ENCODE results near the gene HID1. TPM values are rescaled to one million over a fixed set of nuclear protein-coding genes. Genes with fewer than 3 reads are reported as not detected.
A peak's percentile ranks its signal among the peaks of the same experiment; 100 is the strongest.

Gene HID1
- total RNA-seq, 1 donor from 2014 or later, result 11.8 TPM

GRCh38 chr17:74921769-74922168 lies 50.8 kb downstream of the HID1 start:
- no peak overlapping the region for H3K27ac Mint-ChIP-seq (ENCODE audit: unreplicated experiment)
- H3K9me3 Mint-ChIP-seq, result no peaks in the 10 kb centered on the region
- no peak for DNase-seq (ENCODE audit: low read depth, low spot score)
- TF ChIP-seq CTCF (conservative IDR thresholded peaks at IDR 0.05), result no peak
- no peaks in the 10 kb centered on the region for H3K36me3 Mint-ChIP-seq (ENCODE audit: low read depth)
- H3K27me3 Mint-ChIP-seq (ENCODE audit: low read depth), result peaks cover 63% of the 10 kb centered on the region
- H3K4me3 Mint-ChIP-seq, result no peak overlapping the region
- no peaks in the 10 kb centered on the region for H3K4me1 Mint-ChIP-seq

- Mint-ChIP-seq H3K36me3 (ENCODE audit: low read depth) (no peaks in the 10 kb centered on the region), H3K4me1 (no peaks in the 10 kb centered on the region), H3K27ac (ENCODE audit: unreplicated experiment) (no peak overlapping the region), H3K4me3 (no peak overlapping the region), H3K27me3 (ENCODE audit: low read depth) (peaks cover 57% of the 10 kb centered on the region), H3K9me3 (no peaks in the 10 kb centered on the region)
- DNase-seq (ENCODE audit: low read depth, low spot score), result no peak
- no peak for TF ChIP-seq CTCF (conservative IDR thresholded peaks at IDR 0.05)
These were observed 51.4 kb downstream of the HID1 start for GRCh38 chr17:74921026-74921681.

- H3K36me3 Mint-ChIP-seq (ENCODE audit: low read depth), result no peaks in the 10 kb centered on the region
- H3K9me3 Mint-ChIP-seq, result no peaks in the 10 kb centered on the region
- H3K4me3 Mint-ChIP-seq, result no peak overlapping the region
- peaks cover 52% of the 10 kb centered on the region for H3K27me3 Mint-ChIP-seq (ENCODE audit: low read depth)
- no peaks in the 10 kb centered on the region for H3K4me1 Mint-ChIP-seq
- TF ChIP-seq CTCF (conservative IDR thresholded peaks at IDR 0.05), result no peak
- H3K27ac Mint-ChIP-seq (ENCODE audit: unreplicated experiment), result no peak overlapping the region
- DNase-seq (ENCODE audit: low read depth, low spot score), result no peak
These were observed 51.9 kb downstream of the HID1 start for GRCh38 chr17:74920642-74921025.

GRCh38 chr17:74920306-74920620 lies 52.3 kb downstream of the HID1 start:
- H3K27ac Mint-ChIP-seq (ENCODE audit: unreplicated experiment), result no peak overlapping the region
- H3K9me3 Mint-ChIP-seq, result no peaks in the 10 kb centered on the region

GRCh38 chr17:74919440-74920305 lies 52.9 kb downstream of the HID1 start:
- no peak for DNase-seq (ENCODE audit: low read depth, low spot score)
- peak; percentile 27 for TF ChIP-seq CTCF (conservative IDR thresholded peaks at IDR 0.05)
- H3K9me3 Mint-ChIP-seq, result no peaks in the 10 kb centered on the region
- no peaks in the 10 kb centered on the region for H3K4me1 Mint-ChIP-seq
- H3K4me3 Mint-ChIP-seq, result no peak overlapping the region
- peaks cover 43% of the 10 kb centered on the region for H3K27me3 Mint-ChIP-seq (ENCODE audit: low read depth)
- H3K36me3 Mint-ChIP-seq (ENCODE audit: low read depth), result no peaks in the 10 kb centered on the region
- no peak overlapping the region for H3K27ac Mint-ChIP-seq (ENCODE audit: unreplicated experiment)

More at GRCh38 chr17:74920306-74920620, 52.3 kb downstream of the HID1 start:
- Mint-ChIP-seq H3K4me1 (no peaks in the 10 kb centered on the region), H3K36me3 (ENCODE audit: low read depth) (no peaks in the 10 kb centered on the region), H3K4me3 (no peak overlapping the region), H3K27me3 (ENCODE audit: low read depth) (peaks cover 48% of the 10 kb centered on the region)
- no peak for TF ChIP-seq CTCF (conservative IDR thresholded peaks at IDR 0.05)
- no peak for DNase-seq (ENCODE audit: low read depth, low spot score)
